Activated T-helper 9 cell treated with anti-CD3 and anti-CD28 coated beads, Interleukin-2, amount 50 U/mL, for 16 hours (primary cell): ENCODE results near the gene HENMT1.

Experiments
- DNase-seq: peaks from one replicate; pipeline ENCODE4 v3.0.0-alpha.2; 2020; ENCODE audit warnings: low read depth

HENMT1 gene

DNA sequence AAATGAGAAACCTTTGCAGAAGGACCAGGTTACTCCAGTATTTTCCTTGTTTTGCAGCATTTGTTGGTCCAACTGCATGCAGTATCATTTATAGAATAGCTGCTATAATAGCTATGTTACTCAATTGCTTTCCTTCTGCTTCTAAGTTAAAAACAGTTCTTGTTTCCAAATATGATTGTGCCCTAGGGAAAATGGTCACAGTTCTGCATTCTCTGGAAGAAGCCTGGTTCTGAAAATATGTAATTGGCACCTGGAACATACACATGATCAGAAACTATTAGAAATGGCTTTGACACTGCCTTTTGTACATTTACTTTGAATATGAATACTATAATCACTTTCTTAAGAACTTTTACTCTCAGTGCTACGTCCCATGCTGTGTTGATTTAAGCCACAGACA, 33.6 kb downstream of the HENMT1 start:
- no peak for DNase-seq

DNA sequence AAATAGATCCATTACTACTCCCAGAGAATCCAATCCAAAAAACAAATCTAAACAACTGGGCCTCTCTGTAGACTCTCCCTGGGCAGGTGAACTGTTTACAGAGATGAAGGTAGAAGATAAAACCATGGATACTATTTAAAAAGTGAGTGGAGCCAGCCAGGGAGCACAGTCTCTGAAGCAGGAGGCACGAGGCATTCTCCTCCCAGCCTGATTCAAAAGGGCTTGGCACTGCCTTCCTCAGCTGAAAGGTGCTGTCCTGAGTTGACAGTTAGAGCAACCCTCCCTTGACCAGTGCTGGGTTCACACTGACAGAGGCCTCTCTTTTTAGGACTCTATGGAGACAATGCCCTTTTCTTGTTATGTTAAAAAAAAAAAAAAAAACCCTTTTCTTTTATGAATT, 36.8 kb downstream of the HENMT1 start:
- no peak for DNase-seq

DNA sequence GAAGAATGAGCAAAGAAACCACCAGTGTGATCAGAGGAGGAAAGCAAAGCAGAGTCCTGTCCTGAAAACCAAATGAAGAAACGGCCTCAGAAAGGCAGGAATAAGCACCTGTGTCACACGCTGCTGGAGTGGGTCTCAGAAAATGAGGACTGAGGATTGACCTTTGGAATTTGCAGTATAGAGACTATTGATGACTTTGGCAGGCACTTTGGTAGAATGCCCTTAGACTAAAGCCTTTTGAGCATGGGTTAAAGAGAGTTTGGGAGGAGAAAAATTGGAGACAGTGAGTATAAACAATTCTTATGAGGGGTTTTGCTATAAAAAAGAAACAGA, 43.2 kb downstream of the HENMT1 start:
- no peak for DNase-seq

DNA sequence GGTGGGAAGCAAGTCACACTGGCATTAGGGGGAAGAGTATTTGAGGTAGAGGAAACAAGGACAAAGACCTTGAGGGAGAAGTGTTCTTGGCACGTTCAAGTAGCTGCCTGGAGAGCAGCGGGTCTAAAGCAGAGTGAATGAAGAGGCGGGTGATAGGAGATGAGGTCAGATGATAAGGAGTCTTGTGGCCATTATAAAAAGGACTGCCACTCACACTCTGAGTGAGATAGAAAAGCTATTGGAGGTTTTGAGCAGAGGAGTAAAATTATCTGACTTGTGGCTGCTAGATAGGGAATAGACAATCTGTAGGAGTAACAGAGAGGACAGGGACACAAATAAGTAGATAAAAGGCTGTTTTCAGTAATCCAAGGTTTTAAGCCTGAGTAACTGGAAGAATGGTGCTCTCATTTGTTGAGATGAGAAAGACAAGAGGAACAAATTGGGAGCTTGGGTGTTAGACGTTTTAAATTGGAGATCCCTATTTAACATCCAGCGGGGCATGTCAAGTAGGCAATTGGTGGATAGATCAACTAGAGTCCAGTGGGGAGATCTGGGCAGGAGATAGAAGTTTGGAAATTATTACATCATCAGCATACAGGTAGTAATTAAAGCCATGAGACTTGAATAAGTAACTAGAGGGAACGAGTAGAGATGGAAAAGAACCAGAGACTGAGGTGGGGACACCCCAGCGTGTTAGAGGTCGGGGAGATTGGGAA, 43.7 kb downstream of the HENMT1 start:
- no peak for DNase-seq

DNA sequence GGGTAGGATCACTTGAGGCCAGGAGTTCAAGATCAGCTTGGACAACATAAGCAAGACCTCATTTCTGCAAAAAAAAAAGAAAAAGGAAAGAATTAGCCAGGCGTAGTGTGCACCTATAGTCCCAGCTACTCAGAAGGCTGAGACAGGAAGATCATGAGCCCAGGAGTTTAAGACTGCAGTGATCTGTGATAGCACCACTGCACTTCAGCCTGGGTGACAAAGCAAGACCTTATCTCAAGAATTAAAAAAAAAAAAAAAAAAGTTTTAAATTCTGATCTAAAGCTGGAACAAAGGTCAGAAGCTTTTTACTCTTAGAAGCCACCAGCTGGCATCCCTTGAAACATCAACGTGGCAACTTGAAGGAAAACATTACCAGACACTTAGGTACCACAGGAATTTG, 45.3 kb downstream of the HENMT1 start:
- DNase-seq = no peak

DNA sequence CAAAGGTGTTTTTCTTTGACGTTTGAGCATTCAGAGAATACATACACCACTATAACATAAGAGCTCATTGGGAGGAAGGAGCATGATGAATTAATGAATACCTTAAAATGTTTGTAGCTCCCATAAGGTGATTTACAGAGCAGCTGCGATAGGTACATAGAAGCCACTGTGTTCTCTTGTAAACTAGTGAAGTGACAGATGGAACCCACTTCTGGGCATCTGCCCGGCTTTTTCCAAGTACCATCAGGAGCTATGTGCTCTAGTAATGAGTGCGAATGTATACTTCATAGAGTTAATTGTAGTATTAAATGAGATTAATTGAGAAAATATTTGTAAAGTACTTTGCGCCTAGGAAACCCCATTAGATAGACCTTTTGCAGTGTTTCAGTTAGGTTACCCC, 48.4 kb downstream of the HENMT1 start:
- DNase-seq = no peak

DNA sequence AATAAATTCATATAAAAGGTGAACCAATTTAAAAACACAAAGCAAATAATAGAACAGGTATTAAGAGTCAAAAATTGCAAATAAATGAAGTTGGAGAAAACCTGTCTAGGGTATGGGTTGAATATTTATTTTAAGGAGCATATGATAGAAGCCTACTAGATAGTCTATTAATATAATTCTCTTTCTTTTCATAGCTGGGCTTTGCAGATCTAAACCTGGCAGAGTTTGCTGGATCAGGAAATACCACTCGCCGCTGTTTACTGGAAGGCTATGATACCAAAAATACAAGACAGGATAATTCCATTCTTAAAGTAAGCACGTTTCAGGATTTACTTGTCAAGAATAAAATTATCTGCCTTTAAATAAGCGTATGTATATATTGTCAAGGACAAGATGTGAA, 48.9 kb downstream of the HENMT1 start:
- DNase-seq = no peak

DNA sequence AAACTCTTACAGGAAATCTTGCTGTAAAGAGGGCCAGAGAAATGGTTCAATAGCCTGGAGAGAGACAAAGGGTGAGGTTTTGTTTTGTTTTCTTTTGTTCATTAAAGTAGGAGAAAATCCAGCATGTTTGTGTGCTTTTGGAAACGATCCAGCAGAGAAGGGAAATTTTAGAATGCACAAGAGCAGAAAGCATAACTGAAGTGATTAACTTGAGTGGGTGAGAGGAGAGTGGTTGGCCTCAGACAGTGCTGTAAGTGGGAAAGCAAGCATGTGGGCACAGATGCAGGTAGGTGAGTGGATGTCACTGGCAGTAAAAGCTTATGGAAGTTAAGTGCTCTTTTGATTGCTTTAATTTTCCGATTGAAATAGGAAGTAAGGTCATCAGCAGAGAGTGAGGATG, 50.8 kb downstream of the HENMT1 start:
- no peak for DNase-seq

DNA sequence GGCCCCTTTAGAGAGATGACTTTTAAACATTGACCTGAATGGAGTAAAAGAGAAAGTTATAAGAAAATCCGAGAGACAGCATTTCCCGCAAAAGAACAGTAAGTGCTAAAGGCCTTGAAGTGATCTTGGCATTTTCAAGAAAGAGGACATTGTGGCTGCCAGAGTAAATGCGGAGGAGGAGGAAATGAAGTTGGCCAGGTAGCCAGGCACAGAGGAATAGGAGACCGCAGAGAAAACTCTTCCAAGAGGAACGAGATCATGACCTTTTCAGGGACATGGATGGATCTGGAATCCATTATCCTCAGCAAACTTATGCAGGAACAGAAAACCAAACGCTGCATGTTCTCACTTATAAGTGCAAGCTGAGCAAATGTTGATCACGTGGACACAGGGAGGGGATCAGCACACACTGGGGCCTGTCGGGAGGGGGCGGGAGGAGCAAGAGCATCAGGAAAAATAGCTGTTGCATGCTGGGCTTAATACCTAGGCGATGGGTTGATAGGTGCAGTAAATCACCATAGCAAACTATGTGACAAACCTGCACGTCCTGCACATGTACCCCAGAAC, 51.3 kb downstream of the HENMT1 start:
- DNase-seq = no peak

DNA sequence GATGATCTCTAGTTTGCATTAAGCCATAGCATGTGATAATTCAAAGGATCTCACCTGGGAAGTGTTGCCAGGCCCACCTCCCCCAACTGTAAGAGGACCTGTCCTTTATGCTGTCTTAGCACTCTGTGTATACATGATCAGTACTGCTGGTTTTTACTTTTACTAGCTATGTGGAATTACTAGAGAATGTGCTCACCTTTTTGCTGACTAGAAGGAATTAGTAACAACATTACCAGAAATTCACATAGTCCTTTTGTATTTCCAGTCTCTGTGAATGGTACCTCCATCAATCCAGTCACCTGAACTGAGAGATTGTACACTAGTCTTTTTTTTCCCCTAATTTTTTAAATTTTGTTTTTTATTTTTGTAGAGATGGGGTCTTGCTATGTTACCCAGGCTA, 54.4 kb downstream of the HENMT1 start:
- no peak for DNase-seq

DNA sequence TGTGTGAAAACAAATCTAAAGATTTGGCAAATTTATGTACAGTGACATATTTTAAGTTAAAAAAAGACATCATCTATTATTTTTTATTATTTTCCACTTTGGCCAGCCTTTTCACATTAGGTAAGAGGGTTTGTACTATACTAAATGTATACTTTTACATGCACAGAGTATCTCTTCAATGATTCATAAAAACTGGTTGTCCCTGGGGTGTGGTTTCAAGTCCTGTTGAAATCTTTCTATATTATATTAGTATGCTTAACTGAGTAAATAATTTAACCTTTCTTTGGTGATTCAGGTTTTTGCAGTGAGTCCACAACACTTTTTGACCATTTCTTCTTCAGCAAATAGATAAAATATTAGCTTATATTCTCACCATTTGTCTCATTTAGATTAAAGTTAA, 55.3 kb downstream of the HENMT1 start:
- DNase-seq = no peak

DNA sequence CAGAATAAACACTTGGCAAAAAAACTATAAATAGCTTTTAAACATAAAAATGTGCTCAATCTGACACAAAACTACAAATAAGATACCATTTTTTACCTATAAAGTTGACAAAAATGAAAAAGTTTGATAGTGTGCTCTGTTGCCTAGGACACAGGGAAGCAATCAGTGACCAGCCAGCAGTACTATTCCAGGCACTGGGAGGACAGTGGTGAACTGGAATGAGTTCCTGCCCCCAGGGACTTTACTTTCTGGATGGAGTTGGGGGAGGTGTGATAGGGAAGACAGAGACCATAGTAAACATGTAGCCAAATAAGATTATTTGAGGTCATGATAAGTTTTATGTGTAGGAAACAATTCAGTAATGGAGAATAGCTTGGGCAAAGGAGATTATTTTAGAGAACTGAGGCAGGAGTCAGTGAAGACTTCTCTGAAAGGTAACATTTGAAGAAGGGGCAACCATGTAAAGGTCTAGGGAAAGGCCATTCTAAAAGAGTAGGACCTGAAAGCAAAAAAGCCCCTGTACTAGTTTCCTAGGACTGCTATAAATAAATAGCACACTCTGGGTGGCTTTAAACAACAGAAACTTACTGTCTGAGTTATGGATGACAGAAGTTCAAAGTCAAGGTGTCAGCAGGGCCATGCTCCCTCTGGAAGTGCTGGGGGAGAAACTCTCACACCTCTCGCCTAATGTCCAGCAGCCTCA, 59.0 kb downstream of the HENMT1 start:
- DNase-seq = no peak

DNA sequence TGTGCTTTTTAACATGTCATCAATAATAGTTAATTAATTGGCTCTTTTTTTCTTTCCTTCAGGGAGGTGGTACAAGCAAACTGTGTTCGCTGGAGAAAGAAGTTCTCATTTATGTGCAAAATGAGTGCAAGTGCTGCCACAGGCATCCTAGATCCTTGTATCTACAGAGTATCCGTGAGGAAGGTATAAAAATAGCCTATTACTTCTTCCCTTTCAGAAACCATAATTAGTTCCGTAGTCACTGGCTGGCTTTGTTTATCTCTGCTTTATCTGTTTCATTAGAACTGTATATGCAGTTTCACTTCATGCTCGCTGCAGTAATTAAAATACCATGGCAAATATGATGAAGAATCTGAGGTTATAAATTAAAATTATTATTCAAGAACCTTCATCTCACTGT, 60.4 kb downstream of the HENMT1 start:
- no peak for DNase-seq

DNA sequence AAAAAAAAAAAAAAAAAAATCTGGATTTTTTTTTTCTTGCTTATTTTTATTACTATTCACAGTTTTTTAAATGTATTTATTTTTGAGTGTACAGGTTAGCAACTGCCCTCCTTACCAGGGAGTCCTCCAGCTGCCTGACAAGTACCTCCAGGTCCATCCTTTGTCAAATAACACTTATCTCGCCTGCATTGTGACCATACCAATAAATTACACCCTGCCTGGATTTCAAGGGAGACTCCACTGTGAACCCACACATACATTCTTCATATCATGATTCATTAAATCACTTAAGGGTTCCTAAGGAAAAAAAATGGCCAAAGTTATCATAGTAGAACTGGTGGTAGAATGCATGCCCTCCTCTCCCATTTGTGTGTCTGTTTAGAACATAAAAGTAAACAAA, 62.6 kb downstream of the HENMT1 start:
- DNase-seq = no peak
